ENCODE results near the gene POLDIP2. TPM values are rescaled to one million over a fixed set of nuclear protein-coding genes. Genes with fewer than 3 reads are reported as not detected.
A peak's percentile ranks its signal among the peaks of the same experiment; 100 is the strongest.

POLDIP2 gene
- total RNA-seq, 2 donors from 2014 or later, result 98.9 to 108 TPM

DNA sequence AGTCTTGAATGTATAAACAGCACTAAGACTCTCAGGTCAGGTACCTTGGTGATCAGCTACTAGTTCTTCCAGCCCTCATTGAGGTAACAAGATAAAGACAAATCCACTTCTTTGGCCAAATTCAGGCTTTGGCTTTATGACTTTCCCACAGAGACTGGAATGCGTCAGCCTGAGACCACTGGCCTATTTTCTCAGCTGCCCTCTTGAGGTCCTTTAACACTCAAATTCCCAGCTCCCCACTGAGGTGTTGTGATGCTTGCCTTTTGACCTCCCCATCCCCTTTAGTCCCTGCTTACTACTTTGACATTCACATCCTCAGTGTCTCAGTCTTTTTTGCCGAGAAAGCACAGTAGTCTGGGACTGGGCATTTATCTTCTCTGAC, 11.1 kb downstream of the POLDIP2 start:
- H3K36me3 ChIP-seq, result peaks cover 90% of the 10 kb centered on the region
- TF ChIP-seq CTCF (IDR thresholded peaks at IDR 0.05), result no peak

GRCh38 chr17:28345419-28346198, 11.7 kb downstream of the POLDIP2 start:
- peaks cover 0 to 35% of the 10 kb centered on the region in 2 donors for H3K4me1 ChIP-seq
- peaks cover 90% of the 10 kb centered on the region for H3K36me3 ChIP-seq
- no peak overlapping the region for H3K4me3 ChIP-seq
- H3K9me3 ChIP-seq, result no peaks in the 10 kb centered on the region
- no peaks in the 10 kb centered on the region for H3K27me3 ChIP-seq
- peak overlapping the region; percentile 38 to 62 for H3K27ac ChIP-seq
- no peak for TF ChIP-seq CTCF (IDR thresholded peaks at IDR 0.05)
- DNase-seq (ENCODE audit: low spot score), result no peak

More for the DNA sequence above, 11.1 kb downstream of the POLDIP2 start:
- Histone ChIP-seq H3K27me3 (no peaks in the 10 kb centered on the region), H3K27ac (peak overlapping the region; percentile 38 to 62), H3K9me3 (no peaks in the 10 kb centered on the region), H3K4me1 (peaks cover 0 to 35% of the 10 kb centered on the region in 2 donors), H3K4me3 (no peak overlapping the region)
- DNase-seq (ENCODE audit: low spot score), result no peak

GRCh38 chr17:28344435-28344901, 12.9 kb downstream of the POLDIP2 start:
- Histone ChIP-seq H3K4me3 (no peak overlapping the region), H3K9me3 (no peaks in the 10 kb centered on the region), H3K36me3 (peaks cover 91% of the 10 kb centered on the region), H3K27me3 (no peaks in the 10 kb centered on the region), H3K27ac (no peak overlapping the region), H3K4me1 (peaks cover 0 to 42% of the 10 kb centered on the region in 2 donors)
- no peak for DNase-seq (ENCODE audit: low spot score)
- no peak for TF ChIP-seq CTCF (IDR thresholded peaks at IDR 0.05)

DNA sequence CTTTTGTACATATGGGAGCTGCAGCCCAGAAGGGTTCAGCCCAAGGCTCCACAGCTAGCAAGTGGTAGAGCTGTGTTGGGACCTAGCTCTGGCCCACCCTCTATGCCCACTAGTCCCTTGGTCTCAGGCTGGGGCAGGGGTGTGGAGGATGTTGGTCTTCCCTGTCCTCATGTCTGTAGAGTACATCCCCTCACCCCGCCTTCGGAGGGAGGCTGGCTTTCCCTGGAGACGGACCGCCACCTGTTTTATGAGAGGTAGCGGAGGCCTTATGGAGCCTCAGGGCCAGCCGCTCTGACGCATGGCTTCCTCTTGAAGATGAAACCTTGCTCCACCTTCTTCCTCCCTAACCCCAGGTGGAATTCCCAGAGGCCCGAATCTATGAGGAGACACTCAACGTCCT, 13.3 kb downstream of the POLDIP2 start:
- H3K9me3 ChIP-seq, result no peaks in the 10 kb centered on the region
- H3K4me1 ChIP-seq, result peaks cover 0 to 46% of the 10 kb centered on the region in 2 donors
- no peak overlapping the region for H3K27ac ChIP-seq
- H3K4me3 ChIP-seq, result no peak overlapping the region
- H3K27me3 ChIP-seq, result no peaks in the 10 kb centered on the region
- no peak for TF ChIP-seq CTCF (IDR thresholded peaks at IDR 0.05)
- peaks cover 93% of the 10 kb centered on the region for H3K36me3 ChIP-seq
- DNase-seq (ENCODE audit: low spot score), result no peak

DNA sequence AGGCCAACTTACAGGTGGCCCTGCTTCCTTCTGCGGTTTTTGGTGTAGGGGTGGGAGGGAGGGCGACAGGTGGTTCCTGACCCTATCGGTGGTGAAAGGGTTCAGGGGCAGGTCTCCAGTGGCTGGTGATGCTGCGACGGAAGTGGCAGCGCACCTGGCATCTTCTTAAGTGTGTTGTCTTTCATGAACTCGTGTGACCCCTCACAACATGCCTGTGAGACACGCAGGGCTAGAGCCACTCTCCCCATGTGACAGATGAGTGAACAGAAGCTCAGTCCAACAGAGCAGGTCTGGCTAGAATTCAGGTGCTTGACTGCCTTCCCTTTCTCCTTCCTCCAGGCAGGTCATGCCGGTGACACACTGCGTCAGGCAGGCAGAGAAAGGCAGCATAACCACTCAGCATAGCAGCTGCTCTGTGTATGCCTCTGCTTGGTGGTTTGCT, 13.8 kb downstream of the POLDIP2 start:
- Histone ChIP-seq H3K36me3 (peaks cover 88% of the 10 kb centered on the region), H3K4me1 (peaks cover 0 to 50% of the 10 kb centered on the region in 2 donors), H3K4me3 (no peak overlapping the region), H3K27me3 (no peaks in the 10 kb centered on the region), H3K27ac (no peak overlapping the region), H3K9me3 (no peaks in the 10 kb centered on the region)
- no peak for DNase-seq (ENCODE audit: low spot score)
- no peak for TF ChIP-seq CTCF (IDR thresholded peaks at IDR 0.05)

All from right atrium auricular region (tissue), 2 donors.